Measurements from ENCODE around the gene ZNF564. TPM values are rescaled to one million over a fixed set of nuclear protein-coding genes. Genes with fewer than 3 reads are reported as not detected.
"Not testable (repeated sequence)": the region's sequence is repeated elsewhere in the genome, so short reads cannot be mapped to it uniquely, and the experiment has no call there.

ZNF564 gene
- total and polyA plus RNA-seq, 5 donors from 2014 or later: 16.1 to 20.2 (median 17.1) TPM

DNA sequence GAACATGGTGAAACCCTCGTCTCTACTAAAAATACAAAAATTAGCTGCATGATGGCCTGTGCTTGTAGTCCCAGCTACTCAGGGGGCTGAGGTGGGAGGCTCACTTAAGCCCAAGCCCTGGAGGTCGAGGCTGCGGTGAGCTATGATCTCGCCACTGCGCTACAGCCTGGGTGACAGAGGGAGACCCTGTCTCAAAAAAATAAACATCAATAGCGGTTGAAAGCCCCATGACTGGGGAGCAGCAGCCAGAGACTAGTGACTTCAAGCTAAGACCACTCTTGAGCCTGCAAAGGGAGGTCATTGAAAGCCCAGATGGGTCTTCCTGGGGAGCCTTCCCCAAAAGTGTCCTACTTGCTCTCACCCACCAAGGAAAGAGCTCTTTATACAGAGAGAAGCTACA, 54.8 kb downstream of the ZNF564 start:
- Mint-ChIP-seq H3K36me3 (no peaks in the 10 kb centered on the region), H3K4me3 (peak overlapping the region in 3 of 4 donors; percentile 78 to 89 (median 79)), H3K27me3 (peaks cover 5% of the 10 kb centered on the region), H3K4me1 (peaks cover 0 to 15% (median under 1%) of the 10 kb centered on the region in 4 donors), H3K27ac (peak overlapping the region in 2 of 3 donors; percentile 86 to 95), H3K9me3 (peaks cover 0 to 3% (median 0%) of the 10 kb centered on the region in 7 donors)
- Histone ChIP-seq H3K9me3 (ENCODE audit: control insufficient read depth in 2 of 2, low read length in 2 of 2) (no peaks in the 10 kb centered on the region), H3K27me3 (ENCODE audit: control insufficient read depth, insufficient read depth, low read length) (no peaks in the 10 kb centered on the region), H3K4me1 (ENCODE audit: control insufficient read depth, insufficient read depth, low read length, poor library complexity, severe bottlenecking) (peaks cover 5% of the 10 kb centered on the region), H3K4me3 (ENCODE audit: low read depth, low read length) (no peak overlapping the region), H3K27ac (ENCODE audit: insufficient read depth, low read length, poor library complexity, severe bottlenecking) (no peak overlapping the region), H3K36me3 (ENCODE audit: control insufficient read depth, insufficient read depth, low read length) (no peaks in the 10 kb centered on the region)
- ATAC-seq (ENCODE audit: low read depth in 2 of 2) (no peak), DNase-seq (no peak)

DNA sequence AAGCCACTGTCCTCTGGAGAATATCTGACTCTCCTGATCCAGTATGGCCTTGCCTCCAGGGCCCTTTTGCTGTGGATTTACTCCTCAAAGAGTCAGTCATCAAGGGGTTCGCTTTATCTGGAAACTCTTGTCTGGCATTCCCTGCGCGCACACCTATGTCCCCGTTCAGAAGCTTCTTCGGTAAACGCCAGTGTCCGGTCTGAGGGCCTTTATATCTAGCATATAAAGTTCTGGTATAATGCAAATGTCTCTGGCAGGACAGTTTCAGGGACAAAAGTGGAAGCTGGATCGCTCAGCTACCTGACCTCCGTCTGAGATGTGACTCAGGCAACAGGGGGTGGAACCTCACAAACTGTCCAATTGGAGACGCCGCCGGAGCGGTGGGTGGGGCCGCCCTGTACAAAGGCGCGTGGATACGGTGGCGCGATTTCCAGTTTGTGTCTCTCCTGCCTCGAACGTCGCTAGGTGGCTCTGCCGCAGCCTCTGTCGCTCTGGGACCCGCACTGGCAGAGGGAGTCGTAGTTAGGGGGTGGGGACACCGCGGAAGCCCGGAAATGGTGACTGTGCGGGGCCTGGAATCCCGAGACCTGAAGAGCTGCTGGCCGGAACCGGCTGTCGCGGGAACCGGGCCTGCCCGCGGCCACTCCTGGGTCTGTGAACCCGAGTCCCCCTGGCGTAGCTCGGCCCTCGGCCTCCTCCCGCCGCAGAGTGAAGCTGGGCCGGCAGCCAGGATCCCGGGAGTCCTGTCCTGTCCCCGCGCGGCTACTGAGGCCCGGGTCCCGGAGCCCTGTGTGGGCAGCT, 56.1 kb downstream of the ZNF564 start:
- Mint-ChIP-seq H3K9me3 (peaks cover 0 to 3% (median 0%) of the 10 kb centered on the region in 7 donors), H3K36me3 (no peaks in the 10 kb centered on the region), H3K27me3 (peaks cover 5% of the 10 kb centered on the region), H3K27ac (peak overlapping the region; percentile 76 to 93 (median 92)), H3K4me1 (peaks cover 0 to 15% (median under 1%) of the 10 kb centered on the region in 4 donors), H3K4me3 (peak overlapping the region; percentile 79 to 97 (median 92))
- H3K4me3 ChIP-seq (ENCODE audit: low read depth, low read length): peak overlapping the region; percentile 89
- H3K9me3 ChIP-seq (ENCODE audit: control insufficient read depth in 2 of 2, low read length in 2 of 2): no peaks in the 10 kb centered on the region
- peaks cover 5% of the 10 kb centered on the region for H3K4me1 ChIP-seq (ENCODE audit: control insufficient read depth, insufficient read depth, low read length, poor library complexity, severe bottlenecking)
- no peaks in the 10 kb centered on the region for H3K36me3 ChIP-seq (ENCODE audit: control insufficient read depth, insufficient read depth, low read length)
- ATAC-seq (ENCODE audit: low read depth in 2 of 2) (peak; percentile 99), DNase-seq (peak; percentile 77 to 92 (median 86))
- H3K27ac ChIP-seq (ENCODE audit: insufficient read depth, low read length, poor library complexity, severe bottlenecking): peak overlapping the region; percentile 65
- no peaks in the 10 kb centered on the region for H3K27me3 ChIP-seq (ENCODE audit: control insufficient read depth, insufficient read depth, low read length)

DNA sequence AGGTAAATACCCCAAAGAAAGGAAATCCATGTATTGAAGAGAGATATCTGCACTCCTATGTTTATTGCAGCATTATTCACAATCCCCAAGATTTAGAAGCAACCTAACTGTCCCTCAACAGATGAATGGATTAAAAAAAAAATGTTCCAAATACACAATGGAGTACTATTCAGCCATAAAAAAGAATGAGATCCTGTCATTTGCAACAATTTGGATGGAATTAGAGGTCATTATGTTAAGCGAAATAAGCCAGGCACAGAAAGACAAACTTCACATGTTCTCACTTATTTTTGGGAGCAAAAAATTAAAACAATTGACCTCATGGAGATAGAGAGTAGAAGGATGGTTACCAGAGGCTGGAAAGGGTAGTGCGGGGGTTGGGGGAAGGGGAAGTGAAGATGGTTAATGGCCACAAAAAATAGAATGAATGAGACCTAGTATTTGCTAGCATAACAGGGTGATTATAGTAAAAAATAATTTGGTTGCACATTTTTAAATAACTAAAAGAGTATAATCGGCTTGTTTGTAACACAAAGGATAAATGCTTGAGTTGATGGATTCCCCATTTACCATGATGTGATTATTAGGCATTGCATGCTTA, 56.9 kb downstream of the ZNF564 start:
- ATAC-seq (ENCODE audit: low read depth in 2 of 2): no peak
- Histone ChIP-seq H3K27me3 (ENCODE audit: control insufficient read depth, insufficient read depth, low read length) (no peaks in the 10 kb centered on the region), H3K4me1 (ENCODE audit: control insufficient read depth, insufficient read depth, low read length, poor library complexity, severe bottlenecking) (peaks cover 5% of the 10 kb centered on the region), H3K27ac (ENCODE audit: insufficient read depth, low read length, poor library complexity, severe bottlenecking) (no peak overlapping the region), H3K36me3 (ENCODE audit: control insufficient read depth, insufficient read depth, low read length) (no peaks in the 10 kb centered on the region), H3K4me3 (ENCODE audit: low read depth, low read length) (peak overlapping the region; percentile 89), H3K9me3 (ENCODE audit: control insufficient read depth in 2 of 2, low read length in 2 of 2) (no peaks in the 10 kb centered on the region)
- Mint-ChIP-seq H3K4me3 (peak overlapping the region; percentile 79 to 97 (median 92)), H3K4me1 (peaks cover 0 to 15% (median under 1%) of the 10 kb centered on the region in 4 donors), H3K27me3 (peaks cover 5% of the 10 kb centered on the region), H3K9me3 (peaks cover 0 to 2% (median 0%) of the 10 kb centered on the region in 7 donors), H3K27ac (peak overlapping the region; percentile 21 to 92 (median 52)), H3K36me3 (no peaks in the 10 kb centered on the region)
- no peak for DNase-seq

DNA sequence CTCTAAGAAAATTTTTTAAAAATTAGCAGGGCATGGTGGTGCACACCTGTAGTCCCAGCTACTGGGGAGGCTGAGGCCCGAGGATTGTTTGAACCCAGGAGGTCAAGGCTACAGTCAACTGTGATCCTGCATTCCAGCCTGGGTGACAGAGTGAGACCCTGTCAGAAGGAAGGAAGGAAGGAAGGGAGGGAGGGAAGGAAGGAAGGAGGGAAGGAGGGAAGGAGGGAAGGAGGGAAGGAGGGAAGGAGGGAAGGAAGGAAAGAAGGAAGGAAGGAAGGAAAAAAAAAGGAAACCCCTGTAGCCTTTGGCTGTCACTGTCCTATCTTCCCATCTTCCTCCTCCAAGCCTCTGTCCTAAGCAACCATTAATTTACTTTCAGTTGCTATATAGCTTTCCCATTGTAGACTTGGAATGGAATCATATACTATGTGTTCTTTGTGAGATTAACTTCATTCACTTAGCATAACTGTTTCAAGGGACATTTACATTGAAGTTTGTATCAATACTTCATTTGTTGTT, 65.0 kb downstream of the ZNF564 start:
- H3K27me3 ChIP-seq (ENCODE audit: control insufficient read depth, insufficient read depth, low read length); H3K27ac Mint-ChIP-seq; H3K36me3 ChIP-seq (ENCODE audit: control insufficient read depth, insufficient read depth, low read length); ATAC-seq (ENCODE audit: low read depth in 2 of 2); DNase-seq; H3K36me3 Mint-ChIP-seq; H3K27ac ChIP-seq (ENCODE audit: insufficient read depth, low read length, poor library complexity, severe bottlenecking); H3K9me3 ChIP-seq (ENCODE audit: control insufficient read depth in 2 of 2, low read length in 2 of 2); H3K9me3 Mint-ChIP-seq; H3K27me3 Mint-ChIP-seq; H3K4me3 ChIP-seq (ENCODE audit: low read depth, low read length): not testable (repeated sequence)
- peak overlapping the region in 3 of 4 donors; percentile 13 to 99 (median 77) for H3K4me3 Mint-ChIP-seq
- peaks cover 10 to 35% (median 25%) of the 10 kb centered on the region in 4 donors for H3K4me1 Mint-ChIP-seq
- peaks cover 23% of the 10 kb centered on the region for H3K4me1 ChIP-seq (ENCODE audit: control insufficient read depth, insufficient read depth, low read length, poor library complexity, severe bottlenecking)

- no peak for DNase-seq
- H3K9me3 Mint-ChIP-seq: peaks cover 0 to 5% (median 0%) of the 10 kb centered on the region in 7 donors
- H3K9me3 ChIP-seq (ENCODE audit: control insufficient read depth in 2 of 2, low read length in 2 of 2): no peaks in the 10 kb centered on the region
- H3K36me3 Mint-ChIP-seq: no peaks in the 10 kb centered on the region
- H3K4me1 Mint-ChIP-seq: peaks cover 10 to 35% (median 25%) of the 10 kb centered on the region in 4 donors
- H3K27me3 ChIP-seq (ENCODE audit: control insufficient read depth, insufficient read depth, low read length): no peaks in the 10 kb centered on the region
- peak overlapping the region; percentile 82 for H3K4me3 ChIP-seq (ENCODE audit: low read depth, low read length)
- H3K27me3 Mint-ChIP-seq: no peaks in the 10 kb centered on the region
- no peaks in the 10 kb centered on the region for H3K36me3 ChIP-seq (ENCODE audit: control insufficient read depth, insufficient read depth, low read length)
- ATAC-seq (ENCODE audit: low read depth in 2 of 2): no peak
- H3K27ac Mint-ChIP-seq: peak overlapping the region; percentile 26 to 97 (median 97)
- H3K4me3 Mint-ChIP-seq: peak overlapping the region; percentile 93 to 99 (median 97)
- H3K27ac ChIP-seq (ENCODE audit: insufficient read depth, low read length, poor library complexity, severe bottlenecking): no peak overlapping the region
- H3K4me1 ChIP-seq (ENCODE audit: control insufficient read depth, insufficient read depth, low read length, poor library complexity, severe bottlenecking): peaks cover 23% of the 10 kb centered on the region
These were observed 65.7 kb downstream of the ZNF564 start for GRCh38 chr19:12485571-12485970.

- peak overlapping the region; percentile 60 for H3K27ac ChIP-seq (ENCODE audit: insufficient read depth, low read length, poor library complexity, severe bottlenecking)
- peak overlapping the region; percentile 93 to 99 (median 97) for H3K4me3 Mint-ChIP-seq
- H3K36me3 Mint-ChIP-seq: no peaks in the 10 kb centered on the region
- H3K9me3 ChIP-seq (ENCODE audit: control insufficient read depth in 2 of 2, low read length in 2 of 2): no peaks in the 10 kb centered on the region
- H3K27me3 Mint-ChIP-seq: no peaks in the 10 kb centered on the region
- no peaks in the 10 kb centered on the region for H3K36me3 ChIP-seq (ENCODE audit: control insufficient read depth, insufficient read depth, low read length)
- H3K9me3 Mint-ChIP-seq: peaks cover 0 to 5% (median 0%) of the 10 kb centered on the region in 7 donors
- H3K4me1 Mint-ChIP-seq: peaks cover 10 to 35% (median 25%) of the 10 kb centered on the region in 4 donors
- no peak for ATAC-seq (ENCODE audit: low read depth in 2 of 2)
- no peaks in the 10 kb centered on the region for H3K27me3 ChIP-seq (ENCODE audit: control insufficient read depth, insufficient read depth, low read length)
- peaks cover 23% of the 10 kb centered on the region for H3K4me1 ChIP-seq (ENCODE audit: control insufficient read depth, insufficient read depth, low read length, poor library complexity, severe bottlenecking)
- no peak for DNase-seq
- peak overlapping the region; percentile 82 for H3K4me3 ChIP-seq (ENCODE audit: low read depth, low read length)
- peak overlapping the region; percentile 93 to 97 (median 97) for H3K27ac Mint-ChIP-seq
These were observed 66.2 kb downstream of the ZNF564 start for GRCh38 chr19:12485052-12485416.

- no peaks in the 10 kb centered on the region for H3K9me3 ChIP-seq (ENCODE audit: control insufficient read depth in 2 of 2, low read length in 2 of 2)
- DNase-seq (peak; percentile 78 to 89 (median 84)), ATAC-seq (ENCODE audit: low read depth in 2 of 2) (peak; percentile 93 to 95)
- peak within 1 kb of the TSS; percentile 60 for H3K27ac ChIP-seq (ENCODE audit: insufficient read depth, low read length, poor library complexity, severe bottlenecking)
- H3K9me3 Mint-ChIP-seq: peaks cover 0 to 5% (median 0%) of the 10 kb centered on the region in 7 donors
- H3K27ac Mint-ChIP-seq: peak within 1 kb of the TSS; percentile 93 to 97 (median 97)
- no peaks in the 10 kb centered on the region for H3K36me3 Mint-ChIP-seq
- H3K4me3 ChIP-seq (ENCODE audit: low read depth, low read length): peak within 1 kb of the TSS; percentile 82
- no peaks in the 10 kb centered on the region for H3K27me3 Mint-ChIP-seq
- H3K36me3 ChIP-seq (ENCODE audit: control insufficient read depth, insufficient read depth, low read length): no peaks in the 10 kb centered on the region
- peak within 1 kb of the TSS; percentile 93 to 99 (median 97) for H3K4me3 Mint-ChIP-seq
- peaks cover 10 to 35% (median 25%) of the 10 kb centered on the region in 4 donors for H3K4me1 Mint-ChIP-seq
- H3K4me1 ChIP-seq (ENCODE audit: control insufficient read depth, insufficient read depth, low read length, poor library complexity, severe bottlenecking): peaks cover 23% of the 10 kb centered on the region
- no peaks in the 10 kb centered on the region for H3K27me3 ChIP-seq (ENCODE audit: control insufficient read depth, insufficient read depth, low read length)
These were observed 66.8 kb downstream of the ZNF564 start, which contains the start of gene ZNF709 for GRCh38 chr19:12484371-12485051. ZNF709 (minus strand) TSS chr19:12484816; CDS start chr19:12484657, 159 bp downstream.

All from CD4-positive, CD25-positive, alpha-beta regulatory T cell (primary cell).